NB4 (cell line): ENCODE data around the gene MAD1L1.
"Not testable (repeated sequence)": the region's sequence is repeated elsewhere in the genome, so short reads cannot be mapped to it uniquely, and the experiment has no call there.

ENCODE experiments used
- DNase-seq: peaks from one replicate; pipeline ENCODE4 v3.0.0; 2010; ENCODE audit warnings: low read depth
- H3K4me3 ChIP-seq: one replicate; pipeline ENCODE4 v1.5.1; 2011; ENCODE audit warnings: mild to moderate bottlenecking, low read depth, low read length, moderate library complexity
- CTCF ChIP-seq: IDR thresholded peaks from one replicate; pipeline ENCODE4 v1.5.1; 2012; ENCODE audit warnings: low read depth, low read length
- MAX ChIP-seq: IDR thresholded peaks from 2 replicates; pipeline ENCODE4 v1.6.1; 2011; ENCODE audit warnings: low read depth, low read length
- MYC ChIP-seq: IDR thresholded peaks from 2 replicates; pipeline ENCODE4 v1.6.1; 2011; ENCODE audit warnings: low read depth, low read length
- POLR2A ChIP-seq: IDR thresholded peaks from 2 replicates; pipeline ENCODE4 v1.6.1; 2011; ENCODE audit warnings: mild to moderate bottlenecking; ENCODE audit not compliant: insufficient read length; ENCODE audit errors: extremely low read depth

Gene MAD1L1

GRCh38 chr7:1930381-1931065, 302.2 kb downstream of the MAD1L1 start:
- no peak for TF ChIP-seq MAX
- no peak for TF ChIP-seq MYC
- no peak for TF ChIP-seq POLR2A
- no peak for TF ChIP-seq CTCF
- H3K4me3 ChIP-seq, result no peak overlapping the region
- DNase-seq, result no peak

- not testable (repeated sequence) for H3K4me3 ChIP-seq, DNase-seq
Measured at GRCh38 chr7:1929349-1929925, 303.3 kb downstream of the MAD1L1 start.

GRCh38 chr7:1928645-1929348, 303.9 kb downstream of the MAD1L1 start:
- DNase-seq, result no peak
- no peak overlapping the region for H3K4me3 ChIP-seq
- no peak for TF ChIP-seq MYC
- no peak for TF ChIP-seq MAX
- no peak for TF ChIP-seq POLR2A
- no peak for TF ChIP-seq CTCF

- DNase-seq, result no peak
- H3K4me3 ChIP-seq, result no peak overlapping the region
- TF ChIP-seq CTCF, result no peak
- TF ChIP-seq MAX, result no peak
- no peak for TF ChIP-seq MYC
- no peak for TF ChIP-seq POLR2A
Measured at GRCh38 chr7:1927937-1928644, 304.7 kb downstream of the MAD1L1 start.

GRCh38 chr7:1926908-1927306, 305.8 kb downstream of the MAD1L1 start:
- H3K4me3 ChIP-seq, result no peak overlapping the region
- DNase-seq, result no peak
- no peak for TF ChIP-seq POLR2A

- TF ChIP-seq MAX (no peak), MYC (no peak), CTCF (no peak), POLR2A (no peak)
- DNase-seq, result peak; percentile 45
- H3K4me3 ChIP-seq, result no peak overlapping the region
Measured at GRCh38 chr7:1925973-1926907, 306.5 kb downstream of the MAD1L1 start.
